WI38 (cell line): ENCODE results near the gene LIN28B.

Experiments
- H3K4me3 ChIP-seq: 2 replicates; pipeline ENCODE4 v1.5.1; 2011; ENCODE audit warnings: low read depth, mild to moderate bottlenecking, control low read depth, low read length
- CTCF ChIP-seq: IDR thresholded peaks from 2 replicates; pipeline ENCODE4 v1.5.1; 2012; ENCODE audit warnings: low read depth, mild to moderate bottlenecking, control low read depth, low read length

Gene LIN28B

GRCh38 chr6:105056646-105057045 lies 99.7 kb downstream of the LIN28B start:
- no peak overlapping the region for H3K4me3 ChIP-seq
- TF ChIP-seq CTCF = no peak

GRCh38 chr6:105057160-105057559 lies 100.3 kb downstream of the LIN28B start:
- no peak for TF ChIP-seq CTCF
- no peak overlapping the region for H3K4me3 ChIP-seq

- no peak for TF ChIP-seq CTCF
- H3K4me3 ChIP-seq = no peak overlapping the region
Observed at GRCh38 chr6:105058316-105058715, 101.4 kb downstream of the LIN28B start.

GRCh38 chr6:105058846-105059245 lies 101.9 kb downstream of the LIN28B start:
- no peak for TF ChIP-seq CTCF
- no peak overlapping the region for H3K4me3 ChIP-seq

GRCh38 chr6:105066233-105066632 lies 109.3 kb downstream of the LIN28B start:
- no peak for TF ChIP-seq CTCF
- H3K4me3 ChIP-seq = no peak overlapping the region

- H3K4me3 ChIP-seq = no peak overlapping the region
Observed at GRCh38 chr6:105066836-105067235, 109.9 kb downstream of the LIN28B start.

GRCh38 chr6:105067329-105067728 lies 110.4 kb downstream of the LIN28B start:
- no peak for TF ChIP-seq CTCF
- no peak overlapping the region for H3K4me3 ChIP-seq

More at GRCh38 chr6:105066836-105067235, 109.9 kb downstream of the LIN28B start:
- TF ChIP-seq CTCF = no peak
